ENCODE measurements around the gene CHRND. TPM values are rescaled to one million over a fixed set of nuclear protein-coding genes. Genes with fewer than 3 reads are reported as not detected.

The CHRND gene
- total RNA-seq: not detected

- no peak within 1 kb of the TSS for H3K4me3 Mint-ChIP-seq
- peaks cover 12% of the 10 kb centered on the region for H3K4me1 Mint-ChIP-seq
- no peaks in the 10 kb centered on the region for H3K9me3 Mint-ChIP-seq
- ATAC-seq (ENCODE audit: low read depth): no peak
- H3K27me3 Mint-ChIP-seq: peaks cover 25% of the 10 kb centered on the region
- no peaks in the 10 kb centered on the region for H3K36me3 Mint-ChIP-seq
- no peak within 1 kb of the TSS for H3K27ac Mint-ChIP-seq
- no peak for DNase-seq
- POLR2A ChIA-PET: no interaction called here
Observed at GRCh38 chr2:232525791-232526371, at the start of gene CHRND. TSS of gene CHRND (plus strand) at chr2:232526160. CDS start at chr2:232526216, 56 bp downstream.

- H3K27ac Mint-ChIP-seq: no peak overlapping the region
- POLR2A ChIA-PET: no interaction called here
- peak; percentile 24 for DNase-seq
- no peaks in the 10 kb centered on the region for H3K36me3 Mint-ChIP-seq
- no peak overlapping the region for H3K4me3 Mint-ChIP-seq
- H3K27me3 Mint-ChIP-seq: peaks cover 12% of the 10 kb centered on the region
- peaks cover 3% of the 10 kb centered on the region for H3K9me3 Mint-ChIP-seq
- no peak for ATAC-seq (ENCODE audit: low read depth)
- H3K4me1 Mint-ChIP-seq: no peaks in the 10 kb centered on the region
Observed at GRCh38 chr2:232476791-232477190, 49.2 kb upstream of the CHRND start.

GRCh38 chr2:232477751-232478510, 48.0 kb upstream of the CHRND start:
- Mint-ChIP-seq H3K9me3 (peaks cover under 1% of the 10 kb centered on the region), H3K27ac (no peak overlapping the region), H3K4me1 (no peaks in the 10 kb centered on the region), H3K36me3 (no peaks in the 10 kb centered on the region), H3K27me3 (peaks cover 5% of the 10 kb centered on the region), H3K4me3 (no peak overlapping the region)
- POLR2A ChIA-PET: no interaction called here
- ATAC-seq (ENCODE audit: low read depth): no peak
- no peak for DNase-seq

GRCh38 chr2:232478571-232479340, 47.2 kb upstream of the CHRND start:
- POLR2A ChIA-PET: no interaction called here
- Mint-ChIP-seq H3K4me1 (no peaks in the 10 kb centered on the region), H3K9me3 (no peaks in the 10 kb centered on the region), H3K27me3 (peaks cover 4% of the 10 kb centered on the region), H3K27ac (no peak overlapping the region), H3K36me3 (no peaks in the 10 kb centered on the region), H3K4me3 (no peak overlapping the region)
- DNase-seq: peak; percentile 18
- ATAC-seq (ENCODE audit: low read depth): no peak

GRCh38 chr2:232479341-232480200, 46.4 kb upstream of the CHRND start:
- ATAC-seq (ENCODE audit: low read depth): no peak
- H3K27me3 Mint-ChIP-seq: peaks cover 8% of the 10 kb centered on the region
- POLR2A ChIA-PET: no interaction called here
- H3K36me3 Mint-ChIP-seq: no peaks in the 10 kb centered on the region
- no peak overlapping the region for H3K27ac Mint-ChIP-seq
- H3K9me3 Mint-ChIP-seq: no peaks in the 10 kb centered on the region
- DNase-seq: no peak
- H3K4me1 Mint-ChIP-seq: no peaks in the 10 kb centered on the region
- H3K4me3 Mint-ChIP-seq: no peak overlapping the region

GRCh38 chr2:232480201-232481190, 45.5 kb upstream of the CHRND start:
- H3K9me3 Mint-ChIP-seq: no peaks in the 10 kb centered on the region
- ATAC-seq (ENCODE audit: low read depth) (no peak), DNase-seq (peak; percentile 18)
- H3K4me1 Mint-ChIP-seq: no peaks in the 10 kb centered on the region
- H3K4me3 Mint-ChIP-seq: no peak overlapping the region
- no peaks in the 10 kb centered on the region for H3K36me3 Mint-ChIP-seq
- no peak overlapping the region for H3K27ac Mint-ChIP-seq
- H3K27me3 Mint-ChIP-seq: peaks cover 17% of the 10 kb centered on the region
- POLR2A ChIA-PET: no interaction called here

- ATAC-seq (ENCODE audit: low read depth): no peak
- Mint-ChIP-seq H3K36me3 (no peaks in the 10 kb centered on the region), H3K27ac (no peak overlapping the region), H3K4me1 (no peaks in the 10 kb centered on the region), H3K9me3 (no peaks in the 10 kb centered on the region), H3K4me3 (no peak overlapping the region), H3K27me3 (peaks cover 19% of the 10 kb centered on the region)
- POLR2A ChIA-PET: no interaction called here
- peak; percentile 23 for DNase-seq
Observed at GRCh38 chr2:232481322-232482140, 44.4 kb upstream of the CHRND start.

- no peaks in the 10 kb centered on the region for H3K4me1 Mint-ChIP-seq
- ATAC-seq (ENCODE audit: low read depth): no peak
- H3K9me3 Mint-ChIP-seq: no peaks in the 10 kb centered on the region
- H3K27ac Mint-ChIP-seq: no peak overlapping the region
- no peaks in the 10 kb centered on the region for H3K36me3 Mint-ChIP-seq
- H3K27me3 Mint-ChIP-seq: peaks cover 24% of the 10 kb centered on the region
- POLR2A ChIA-PET: no interaction called here
- H3K4me3 Mint-ChIP-seq: no peak overlapping the region
- peak; percentile 28 for DNase-seq
Observed at GRCh38 chr2:232482301-232483238, 43.4 kb upstream of the CHRND start.

- Mint-ChIP-seq H3K27me3 (peaks cover 30% of the 10 kb centered on the region), H3K9me3 (no peaks in the 10 kb centered on the region), H3K4me1 (no peaks in the 10 kb centered on the region), H3K4me3 (no peak overlapping the region), H3K36me3 (no peaks in the 10 kb centered on the region), H3K27ac (no peak overlapping the region)
- ATAC-seq (ENCODE audit: low read depth) (no peak), DNase-seq (no peak)
- POLR2A ChIA-PET: no interaction called here
Observed at GRCh38 chr2:232483311-232483922, 42.5 kb upstream of the CHRND start.

GRCh38 chr2:232483923-232484627, 41.9 kb upstream of the CHRND start:
- no peak overlapping the region for H3K27ac Mint-ChIP-seq
- ATAC-seq (ENCODE audit: low read depth): no peak
- H3K4me1 Mint-ChIP-seq: no peaks in the 10 kb centered on the region
- POLR2A ChIA-PET: no interaction called here
- no peaks in the 10 kb centered on the region for H3K9me3 Mint-ChIP-seq
- DNase-seq: peak; percentile 26
- H3K36me3 Mint-ChIP-seq: no peaks in the 10 kb centered on the region
- H3K4me3 Mint-ChIP-seq: no peak overlapping the region
- H3K27me3 Mint-ChIP-seq: peaks cover 36% of the 10 kb centered on the region
